Mucosa of rectum (tissue), 2 donors: ENCODE data around the gene MFAP4.
A peak's percentile ranks its signal among the peaks of the same experiment; 100 is the strongest.

ENCODE experiments used
- H3K27ac ChIP-seq, 2 donors: one replicate each; pipeline ENCODE4 v1.7.0; 2013; ENCODE audit warnings: inconsistent platforms in 2 of 2, low read depth in 2 of 2, low read length in 2 of 2
- H3K27me3 ChIP-seq, 2 donors: one replicate each; pipeline ENCODE4 v1.7.0; 2013; ENCODE audit warnings: low read length in 2 of 2; ENCODE audit not compliant: control insufficient read depth in 2 of 2, insufficient read depth in 2 of 2
- H3K36me3 ChIP-seq, 2 donors: one replicate each; pipeline ENCODE4 v1.7.0; 2013; ENCODE audit warnings: low read length in 2 of 2; ENCODE audit not compliant: control insufficient read depth in 2 of 2, insufficient read depth in 2 of 2
- H3K4me1 ChIP-seq, 2 donors: one replicate each; pipeline ENCODE4 v1.7.0; 2013; ENCODE audit warnings: low read length in 2 of 2, mild to moderate bottlenecking in 1 of 2; ENCODE audit not compliant: control insufficient read depth in 2 of 2, insufficient read depth in 2 of 2
- H3K4me3 ChIP-seq, 2 donors: one replicate each; pipeline ENCODE4 v1.7.0; 2013; ENCODE audit warnings: low read length in 2 of 2
- H3K9ac ChIP-seq, 2 donors: one replicate each; pipeline ENCODE4 v1.7.0; 2013; ENCODE audit warnings: low read length in 2 of 2, low read depth in 1 of 2, mild to moderate bottlenecking in 1 of 2
- H3K9me3 ChIP-seq, 2 donors: one replicate each; pipeline ENCODE4 v1.7.0; 2013; ENCODE audit warnings: low read length in 2 of 2; ENCODE audit not compliant: control insufficient read depth in 2 of 2
- donor health status: healthy.
- donor health status: Normal muscosa, but diverticular disease.

Gene MFAP4

GRCh38 chr17:19410091-19410490, 23.1 kb upstream of the MFAP4 start:
- H3K36me3 ChIP-seq = no peaks in the 10 kb centered on the region
- no peak overlapping the region for H3K9ac ChIP-seq
- no peak overlapping the region for H3K4me3 ChIP-seq
- no peaks in the 10 kb centered on the region for H3K27me3 ChIP-seq
- peaks cover 2 to 3% of the 10 kb centered on the region in 2 donors for H3K4me1 ChIP-seq
- no peak overlapping the region for H3K27ac ChIP-seq
- H3K9me3 ChIP-seq = no peaks in the 10 kb centered on the region

GRCh38 chr17:19409509-19409908, 22.5 kb upstream of the MFAP4 start:
- Histone ChIP-seq H3K4me1 (peaks cover 2 to 3% of the 10 kb centered on the region in 2 donors), H3K27me3 (no peaks in the 10 kb centered on the region), H3K27ac (no peak overlapping the region), H3K9me3 (no peaks in the 10 kb centered on the region), H3K36me3 (no peaks in the 10 kb centered on the region), H3K4me3 (no peak overlapping the region), H3K9ac (no peak overlapping the region)

- Histone ChIP-seq H3K9ac (no peak overlapping the region), H3K9me3 (no peaks in the 10 kb centered on the region), H3K36me3 (no peaks in the 10 kb centered on the region), H3K4me3 (no peak overlapping the region), H3K27me3 (no peaks in the 10 kb centered on the region), H3K4me1 (peaks cover 2 to 3% of the 10 kb centered on the region in 2 donors), H3K27ac (no peak overlapping the region)
Measured at GRCh38 chr17:19409066-19409465, 22.1 kb upstream of the MFAP4 start.

GRCh38 chr17:19408346-19408710, 21.3 kb upstream of the MFAP4 start:
- H3K4me1 ChIP-seq = peaks cover 2 to 3% of the 10 kb centered on the region in 2 donors
- H3K9me3 ChIP-seq = no peaks in the 10 kb centered on the region
- no peak overlapping the region for H3K9ac ChIP-seq
- no peak overlapping the region for H3K4me3 ChIP-seq
- no peaks in the 10 kb centered on the region for H3K36me3 ChIP-seq
- H3K27me3 ChIP-seq = no peaks in the 10 kb centered on the region
- no peak overlapping the region for H3K27ac ChIP-seq

- Histone ChIP-seq H3K36me3 (no peaks in the 10 kb centered on the region), H3K4me3 (no peak overlapping the region), H3K9me3 (no peaks in the 10 kb centered on the region)
Measured at GRCh38 chr17:19407601-19408345, 20.8 kb upstream of the MFAP4 start.

GRCh38 chr17:19405114-19405513, 18.1 kb upstream of the MFAP4 start:
- no peaks in the 10 kb centered on the region for H3K27me3 ChIP-seq
- H3K9ac ChIP-seq = no peak overlapping the region
- no peaks in the 10 kb centered on the region for H3K36me3 ChIP-seq
- H3K4me3 ChIP-seq = no peak overlapping the region
- H3K4me1 ChIP-seq = peaks cover 12 to 15% of the 10 kb centered on the region in 2 donors
- H3K27ac ChIP-seq = no peak overlapping the region
- no peaks in the 10 kb centered on the region for H3K9me3 ChIP-seq

More at GRCh38 chr17:19407601-19408345, 20.8 kb upstream of the MFAP4 start:
- H3K9ac ChIP-seq = no peak overlapping the region
- H3K4me1 ChIP-seq = peaks cover 2 to 3% of the 10 kb centered on the region in 2 donors
- no peaks in the 10 kb centered on the region for H3K27me3 ChIP-seq
- no peak overlapping the region for H3K27ac ChIP-seq

GRCh38 chr17:19404264-19404663, 17.3 kb upstream of the MFAP4 start:
- no peak overlapping the region for H3K4me3 ChIP-seq
- H3K27me3 ChIP-seq = no peaks in the 10 kb centered on the region
- peaks cover 16 to 18% of the 10 kb centered on the region in 2 donors for H3K4me1 ChIP-seq
- H3K9ac ChIP-seq = no peak overlapping the region
- no peaks in the 10 kb centered on the region for H3K9me3 ChIP-seq
- H3K36me3 ChIP-seq = no peaks in the 10 kb centered on the region
- no peak overlapping the region for H3K27ac ChIP-seq

GRCh38 chr17:19403021-19403420, 16.0 kb upstream of the MFAP4 start:
- H3K27me3 ChIP-seq = peaks cover 0 to 2% of the 10 kb centered on the region in 2 donors
- no peak overlapping the region for H3K4me3 ChIP-seq
- H3K27ac ChIP-seq = no peak overlapping the region
- H3K9me3 ChIP-seq = no peaks in the 10 kb centered on the region
- H3K36me3 ChIP-seq = no peaks in the 10 kb centered on the region
- no peak overlapping the region for H3K9ac ChIP-seq
- peaks cover 27 to 28% of the 10 kb centered on the region in 2 donors for H3K4me1 ChIP-seq

GRCh38 chr17:19402171-19402570, 15.2 kb upstream of the MFAP4 start:
- Histone ChIP-seq H3K9me3 (no peaks in the 10 kb centered on the region), H3K4me3 (no peak overlapping the region), H3K9ac (peak overlapping the region in 1 of 2 donors; percentile 42), H3K36me3 (no peaks in the 10 kb centered on the region), H3K27me3 (peaks cover 0 to 3% of the 10 kb centered on the region in 2 donors), H3K4me1 (peaks cover 36% of the 10 kb centered on the region in 2 donors), H3K27ac (peak overlapping the region; percentile 45 to 72)

GRCh38 chr17:19401321-19402010, 14.5 kb upstream of the MFAP4 start:
- Histone ChIP-seq H3K4me3 (no peak overlapping the region), H3K9me3 (no peaks in the 10 kb centered on the region), H3K9ac (peak overlapping the region in 1 of 2 donors; percentile 42), H3K4me1 (peaks cover 36 to 38% of the 10 kb centered on the region in 2 donors), H3K27ac (peak overlapping the region; percentile 45 to 72), H3K27me3 (peaks cover 0 to 3% of the 10 kb centered on the region in 2 donors), H3K36me3 (no peaks in the 10 kb centered on the region)
